CD4-positive, alpha-beta T cell treated with Interleukin-2 at 100 ng/mL for 4 hours (primary cell): Measurements from ENCODE around the gene ADAMTS20.
"Not testable (repeated sequence)": the region's sequence is repeated elsewhere in the genome, so short reads cannot be mapped to it uniquely, and the experiment has no call there.

Source experiments
- DNase-seq: peaks from one replicate; pipeline ENCODE4 v3.0.0-alpha.2; 2020; ENCODE audit warnings: low spot score

The ADAMTS20 gene

GRCh38 chr12:43551971-43552559, at the start of gene ADAMTS20:
Gene ADAMTS20, minus strand, starts transcription at chr12:43552203. Its CDS starts 282 bp downstream, at chr12:43551921.
- DNase-seq, result no peak

GRCh38 chr12:43599708-43600107, 47.7 kb upstream of the ADAMTS20 start:
- no peak for DNase-seq

GRCh38 chr12:43599066-43599465, 47.1 kb upstream of the ADAMTS20 start:
- DNase-seq, result no peak

- no peak for DNase-seq
Observed at GRCh38 chr12:43590307-43590706, 38.3 kb upstream of the ADAMTS20 start.

- DNase-seq, result no peak
Observed at GRCh38 chr12:43586646-43587245, 34.7 kb upstream of the ADAMTS20 start.

- no peak for DNase-seq
Observed at GRCh38 chr12:43585676-43586075, 33.7 kb upstream of the ADAMTS20 start.

- DNase-seq, result no peak
Observed at GRCh38 chr12:43580601-43581000, 28.6 kb upstream of the ADAMTS20 start.

GRCh38 chr12:43579206-43579605, 27.2 kb upstream of the ADAMTS20 start:
- no peak for DNase-seq

GRCh38 chr12:43578782-43579181, 26.8 kb upstream of the ADAMTS20 start:
- no peak for DNase-seq

GRCh38 chr12:43577381-43577780, 25.4 kb upstream of the ADAMTS20 start:
- DNase-seq, result no peak

GRCh38 chr12:43576162-43576561, 24.2 kb upstream of the ADAMTS20 start:
- no peak for DNase-seq

GRCh38 chr12:43571885-43572284, 19.9 kb upstream of the ADAMTS20 start:
- DNase-seq, result no peak

- no peak for DNase-seq
Observed at GRCh38 chr12:43556057-43556456, 4.1 kb upstream of the ADAMTS20 start.

- no peak for DNase-seq
Observed at GRCh38 chr12:43551279-43551970, 578 bp downstream of the ADAMTS20 start.

- no peak for DNase-seq
Observed at GRCh38 chr12:43550831-43551271, 1.2 kb downstream of the ADAMTS20 start.

GRCh38 chr12:43544703-43545102, 7.3 kb downstream of the ADAMTS20 start:
- no peak for DNase-seq

GRCh38 chr12:43540470-43540869, 11.5 kb downstream of the ADAMTS20 start:
- no peak for DNase-seq

GRCh38 chr12:43537675-43538074, 14.3 kb downstream of the ADAMTS20 start:
- not testable (repeated sequence) for DNase-seq

GRCh38 chr12:43516045-43516444, 36.0 kb downstream of the ADAMTS20 start:
- DNase-seq, result no peak

- no peak for DNase-seq
Observed at GRCh38 chr12:43501703-43502102, 50.3 kb downstream of the ADAMTS20 start.

GRCh38 chr12:43493261-43493797, 58.7 kb downstream of the ADAMTS20 start:
- DNase-seq, result no peak

- DNase-seq, result no peak
Observed at GRCh38 chr12:43482311-43483085, 69.5 kb downstream of the ADAMTS20 start.
